SK-N-MC (cell line): Measurements from ENCODE around the gene RIMS1.
A peak's percentile ranks its signal among the peaks of the same experiment; 100 is the strongest.

Experiments used
- DNase-seq: peaks from one replicate; pipeline ENCODE4 v3.0.0-alpha.2; 2011; ENCODE audit warnings: low read depth, low spot score
- H3K27ac ChIP-seq: fragments of 200-600 bp; sonication (generic); 2 replicates; pipeline ENCODE4 v1.5.1; 2016; ENCODE audit warnings: mixed run types
- H3K36me3 ChIP-seq: fragments of 200-600 bp; sonication (generic); 2 replicates; pipeline ENCODE4 v1.6.1; 2017; ENCODE audit warnings: antibody characterized with exemption, low read length, mixed read lengths; ENCODE audit not compliant: insufficient read depth
- H3K4me3 ChIP-seq: fragments of 200-600 bp; sonication (generic); 2 replicates; pipeline ENCODE4 v1.5.1; 2016
- H3K9ac ChIP-seq: fragments of 200-600 bp; sonication (generic); 2 replicates; pipeline ENCODE4 v1.8.0; 2017; ENCODE audit warnings: mixed run types, mixed read lengths; ENCODE audit not compliant: insufficient read length
- H3K9me3 ChIP-seq: fragments of 200-600 bp; sonication (generic); 2 replicates; pipeline ENCODE4 v1.6.1; 2017; ENCODE audit warnings: low read depth, mild to moderate bottlenecking, antibody characterized with exemption, low read length, moderate library complexity, mixed read lengths
- EZH2 ChIP-seq: fragments of 200-600 bp; sonication (generic); IDR thresholded peaks from one replicate; pipeline ENCODE4 v1.6.1; 2017; ENCODE audit warnings: antibody characterized with exemption
- FOXP2 ChIP-seq: optimal IDR thresholded peaks from 2 replicates; pipeline ENCODE3; 2011; ENCODE audit warnings: mild to moderate bottlenecking, moderate library complexity; ENCODE audit not compliant: insufficient read depth; ENCODE audit errors: extremely low read length, control extremely low read depth
- POLR2AphosphoS5 ChIP-seq: IDR thresholded peaks from 2 replicates; pipeline ENCODE4 v1.6.1; 2012; ENCODE audit warnings: mild to moderate bottlenecking, low read depth, low read length, borderline replicate concordance

Gene RIMS1

GRCh38 chr6:72416744-72417465 is 530.6 kb downstream of the RIMS1 start:
- no peak for DNase-seq
- Histone ChIP-seq H3K36me3 (no peaks in the 10 kb centered on the region), H3K27ac (no peak overlapping the region), H3K4me3 (no peak overlapping the region), H3K9ac (no peak overlapping the region), H3K9me3 (no peaks in the 10 kb centered on the region)
- no peak for TF ChIP-seq EZH2
- TF ChIP-seq POLR2AphosphoS5 = no peak
- no peak for TF ChIP-seq FOXP2

DNA sequence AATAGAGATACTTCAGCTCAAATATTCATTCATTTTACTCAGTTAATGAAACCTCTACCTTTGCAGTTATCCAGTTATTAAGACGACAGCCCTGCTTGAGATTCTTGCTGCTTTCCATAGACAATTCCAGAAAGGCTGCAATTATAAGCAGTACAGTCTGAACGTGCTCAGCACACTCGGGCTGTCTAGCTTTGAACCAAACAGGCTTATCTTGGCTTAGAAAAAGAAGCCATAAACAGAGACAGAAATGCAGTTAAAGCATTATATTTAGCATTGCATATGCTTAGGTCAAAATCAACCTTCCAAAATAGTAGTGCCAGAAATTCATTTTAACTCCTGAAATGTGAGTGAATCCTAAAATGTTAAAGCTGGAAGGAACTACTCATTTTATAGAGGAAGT is 531.4 kb downstream of the RIMS1 start:
- H3K27ac ChIP-seq = no peak overlapping the region
- H3K9ac ChIP-seq = no peak overlapping the region
- H3K4me3 ChIP-seq = no peak overlapping the region

GRCh38 chr6:72418495-72418894 is 532.1 kb downstream of the RIMS1 start:
- DNase-seq = no peak
- no peak overlapping the region for H3K9ac ChIP-seq
- TF ChIP-seq FOXP2 = no peak
- TF ChIP-seq POLR2AphosphoS5 = no peak
- no peak for TF ChIP-seq EZH2
- no peak overlapping the region for H3K27ac ChIP-seq
- no peaks in the 10 kb centered on the region for H3K36me3 ChIP-seq
- H3K9me3 ChIP-seq = no peaks in the 10 kb centered on the region
- H3K4me3 ChIP-seq = no peak overlapping the region

More for the DNA sequence above, 531.4 kb downstream of the RIMS1 start:
- H3K9me3 ChIP-seq = no peaks in the 10 kb centered on the region
- DNase-seq = no peak
- TF ChIP-seq EZH2 (no peak), FOXP2 (no peak), POLR2AphosphoS5 (no peak)
- no peaks in the 10 kb centered on the region for H3K36me3 ChIP-seq

- H3K9ac ChIP-seq = no peak overlapping the region
- H3K27ac ChIP-seq = no peak overlapping the region
- H3K36me3 ChIP-seq = no peaks in the 10 kb centered on the region
- DNase-seq = no peak
- no peak for TF ChIP-seq EZH2
- TF ChIP-seq FOXP2 = no peak
- TF ChIP-seq POLR2AphosphoS5 = no peak
- no peak overlapping the region for H3K4me3 ChIP-seq
- no peaks in the 10 kb centered on the region for H3K9me3 ChIP-seq
These were observed 533.6 kb downstream of the RIMS1 start for GRCh38 chr6:72419966-72420365.

- Histone ChIP-seq H3K36me3 (no peaks in the 10 kb centered on the region), H3K27ac (no peak overlapping the region), H3K9ac (no peak overlapping the region), H3K9me3 (no peaks in the 10 kb centered on the region), H3K4me3 (no peak overlapping the region)
- no peak for TF ChIP-seq POLR2AphosphoS5
- no peak for TF ChIP-seq EZH2
- no peak for TF ChIP-seq FOXP2
- DNase-seq = no peak
These were observed 534.1 kb downstream of the RIMS1 start for GRCh38 chr6:72420409-72420808.

DNA sequence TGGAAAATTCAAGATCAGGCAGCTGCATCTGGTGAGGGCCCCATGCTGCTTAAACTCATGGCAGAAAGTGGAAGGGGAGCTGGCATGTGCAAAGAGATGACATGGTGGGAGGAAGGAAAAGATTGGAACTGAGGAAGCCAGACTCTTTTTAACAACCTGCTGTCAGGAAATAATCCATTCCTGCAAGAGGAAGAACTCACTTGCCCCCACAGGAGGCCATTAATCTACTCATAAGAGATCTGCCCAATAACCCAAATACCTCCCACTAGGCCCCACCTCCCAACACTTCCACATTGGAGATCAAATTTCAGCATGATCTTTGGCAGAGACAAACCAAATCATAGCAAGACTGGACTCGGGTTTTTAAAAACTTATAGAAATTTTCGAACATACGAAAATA is 535.0 kb downstream of the RIMS1 start:
- Histone ChIP-seq H3K9me3 (no peaks in the 10 kb centered on the region), H3K27ac (no peak overlapping the region), H3K4me3 (peak overlapping the region; percentile 43), H3K36me3 (no peaks in the 10 kb centered on the region), H3K9ac (no peak overlapping the region)
- peak; percentile 52 for DNase-seq
- TF ChIP-seq FOXP2 (no peak), POLR2AphosphoS5 (peak; percentile 63; the same call in 1 of the 2 replicates)

DNA sequence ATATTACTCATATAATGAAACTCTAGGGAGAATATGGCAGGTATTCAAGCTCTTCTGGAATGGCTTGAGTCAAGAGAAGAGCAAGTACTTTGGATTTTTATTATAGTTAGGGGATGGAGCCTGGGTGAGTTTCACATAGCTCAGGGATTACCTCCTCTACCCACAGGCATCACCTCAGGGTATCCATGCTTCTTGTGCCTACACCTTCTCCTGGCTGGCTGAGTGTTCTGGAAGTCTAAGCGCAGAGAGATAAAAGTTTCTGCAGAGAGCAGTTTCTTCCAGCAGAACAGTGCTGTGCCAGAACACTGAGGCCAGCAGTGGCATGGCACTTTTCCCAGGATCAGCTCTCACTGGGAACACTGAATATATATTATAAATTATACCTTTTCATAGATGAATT is 535.8 kb downstream of the RIMS1 start:
- Histone ChIP-seq H3K4me3 (peak overlapping the region; percentile 43), H3K9me3 (no peaks in the 10 kb centered on the region), H3K27ac (no peak overlapping the region), H3K9ac (no peak overlapping the region), H3K36me3 (no peaks in the 10 kb centered on the region)
- TF ChIP-seq EZH2 (no peak), FOXP2 (no peak), POLR2AphosphoS5 (no peak)
- no peak for DNase-seq

- no peak for DNase-seq
- H3K4me3 ChIP-seq = no peak overlapping the region
- H3K9me3 ChIP-seq = no peaks in the 10 kb centered on the region
- H3K27ac ChIP-seq = no peak overlapping the region
- no peak for TF ChIP-seq POLR2AphosphoS5
- no peak for TF ChIP-seq FOXP2
- TF ChIP-seq EZH2 = no peak
- no peaks in the 10 kb centered on the region for H3K36me3 ChIP-seq
- no peak overlapping the region for H3K9ac ChIP-seq
These were observed 538.1 kb downstream of the RIMS1 start for GRCh38 chr6:72424476-72424875.
